Mesendoderm (in vitro differentiated cells): ENCODE data around the gene PIP5K1C.
A peak's percentile ranks its signal among the peaks of the same experiment; 100 is the strongest.

ENCODE experiments used
- DNase-seq: peaks from one replicate; pipeline ENCODE4 v3.0.0; 2013
- H2AK5ac ChIP-seq: 2 replicates; pipeline ENCODE4 v1.6.1; 2013; ENCODE audit warnings: low read length, inconsistent platforms
- H2BK120ac ChIP-seq: 2 replicates; pipeline ENCODE4 v1.6.1; 2013; ENCODE audit warnings: low read depth, mild to moderate bottlenecking, low read length, moderate library complexity, mixed read lengths
- H2BK15ac ChIP-seq: replicated peaks from 2 replicates; pipeline ENCODE4 v1.6.1; 2013; ENCODE audit warnings: low read depth, mild to moderate bottlenecking, moderate library complexity
- H2BK5ac ChIP-seq: 2 replicates; pipeline ENCODE4 v1.6.1; 2013; ENCODE audit warnings: low read length, inconsistent platforms
- H3K18ac ChIP-seq: 2 replicates; pipeline ENCODE4 v1.6.1; 2013; ENCODE audit warnings: mild to moderate bottlenecking, low read length, mixed read lengths
- H3K23ac ChIP-seq: one replicate; pipeline ENCODE4 v1.6.1; 2013; ENCODE audit warnings: low read length
- H3K27ac ChIP-seq: 2 replicates; pipeline ENCODE4 v1.5.1; 2013; ENCODE audit warnings: low read depth, mild to moderate bottlenecking, inconsistent platforms, low read length, moderate library complexity
- H3K27me3 ChIP-seq: 2 replicates; pipeline ENCODE4 v1.6.1; 2013; ENCODE audit warnings: low read length, control low read depth, mild to moderate bottlenecking, inconsistent platforms; ENCODE audit not compliant: insufficient read depth, poor library complexity
- H3K36me3 ChIP-seq: 2 replicates; pipeline ENCODE4 v1.6.1; 2013; ENCODE audit warnings: low read length, inconsistent platforms; ENCODE audit not compliant: control insufficient read depth, insufficient read depth
- H3K4ac ChIP-seq: one replicate; pipeline ENCODE4 v1.6.1; 2013; ENCODE audit warnings: low read depth, mild to moderate bottlenecking, low read length, moderate library complexity
- H3K4me1 ChIP-seq: 2 replicates; pipeline ENCODE4 v1.6.1; 2013; ENCODE audit warnings: low read depth, low read length, inconsistent platforms; ENCODE audit not compliant: control insufficient read depth
- H3K4me2 ChIP-seq: 2 replicates; pipeline ENCODE4 v1.6.1; 2013; ENCODE audit warnings: low read length
- H3K4me3 ChIP-seq: 2 replicates; pipeline ENCODE4 v1.5.1; 2013; ENCODE audit warnings: mild to moderate bottlenecking, low read length
- H3K56ac ChIP-seq: one replicate; pipeline ENCODE4 v1.6.1; 2013; ENCODE audit warnings: low read length
- H3K79me1 ChIP-seq: 2 replicates; pipeline ENCODE4 v1.6.1; 2013; ENCODE audit warnings: low read length, inconsistent platforms
- H3K79me2 ChIP-seq: 2 replicates; pipeline ENCODE4 v1.6.1; 2013; ENCODE audit warnings: mild to moderate bottlenecking, low read length; ENCODE audit not compliant: control insufficient read depth, insufficient read depth
- H3K9ac ChIP-seq: 2 replicates; pipeline ENCODE4 v1.6.1; 2013; ENCODE audit warnings: low read length, inconsistent platforms
- H4K5ac ChIP-seq: one replicate; pipeline ENCODE4 v1.6.1; 2013; ENCODE audit warnings: low read length
- H4K8ac ChIP-seq: one replicate; pipeline ENCODE4 v1.6.1; 2013; ENCODE audit warnings: low read depth, mild to moderate bottlenecking, control low read depth, low read length, moderate library complexity
- WGBS: extraction: QIAGEN DNeasy Blood & Tissue Kit; methylation state at CpG from one replicate; pipeline ENCODE4 v1.1.7; 2013; ENCODE audit warnings: low lambda C conversion rate, missing lambda C conversion rate; ENCODE audit not compliant: insufficient coverage; ENCODE audit errors: extremely low coverage; 5-methylcytosine and 5-hydroxymethylcytosine counted together

Gene PIP5K1C

DNA sequence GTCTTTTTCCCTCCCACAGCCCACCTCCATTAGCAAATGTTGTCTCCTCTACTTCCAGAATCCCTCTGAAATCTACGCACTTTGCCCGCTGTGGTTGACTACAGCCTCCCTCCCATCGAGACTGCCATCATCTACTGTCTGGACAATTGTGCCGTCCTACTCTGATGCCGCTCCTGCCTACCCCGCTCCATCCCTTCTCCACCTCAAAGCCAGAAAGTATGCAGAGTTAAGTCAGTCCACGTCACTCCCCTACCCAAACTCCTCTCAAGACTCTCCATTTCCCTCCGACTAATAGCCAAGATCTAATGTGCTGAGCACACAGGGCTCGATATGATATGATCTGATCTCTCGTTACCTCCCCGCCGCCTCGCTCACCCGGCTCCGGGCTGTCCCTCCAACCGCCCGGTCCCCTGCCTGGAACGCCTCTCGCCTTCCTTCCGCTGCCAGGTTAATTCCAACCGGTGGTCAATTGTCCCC lies 74.2 kb downstream of the PIP5K1C start:
- H4K5ac ChIP-seq: no peak overlapping the region
- H3K4me2 ChIP-seq: peak overlapping the region; percentile 99
- no peak overlapping the region for H2AK5ac ChIP-seq
- peak; percentile 18 for DNase-seq
- H2BK5ac ChIP-seq: no peak overlapping the region
- peak overlapping the region; percentile 83 for H3K9ac ChIP-seq
- no peaks in the 10 kb centered on the region for H3K36me3 ChIP-seq
- H4K8ac ChIP-seq: no peak overlapping the region
- no peak overlapping the region for H2BK15ac ChIP-seq
- H3K4me1 ChIP-seq: peaks cover 2% of the 10 kb centered on the region
- WGBS: no CpG with 5 or more reads among the region's 21 CpGs
- peaks cover 22% of the 10 kb centered on the region for H3K79me2 ChIP-seq
- peak overlapping the region; percentile 99 for H3K56ac ChIP-seq
- H3K27ac ChIP-seq: no peak overlapping the region
- H3K18ac ChIP-seq: no peak overlapping the region
- no peak overlapping the region for H3K4ac ChIP-seq
- no peak overlapping the region for H3K23ac ChIP-seq
- H3K79me1 ChIP-seq: peaks cover 11% of the 10 kb centered on the region
- H3K27me3 ChIP-seq: no peaks in the 10 kb centered on the region
- no peak overlapping the region for H2BK120ac ChIP-seq
- peak overlapping the region; percentile 96 for H3K4me3 ChIP-seq

DNA sequence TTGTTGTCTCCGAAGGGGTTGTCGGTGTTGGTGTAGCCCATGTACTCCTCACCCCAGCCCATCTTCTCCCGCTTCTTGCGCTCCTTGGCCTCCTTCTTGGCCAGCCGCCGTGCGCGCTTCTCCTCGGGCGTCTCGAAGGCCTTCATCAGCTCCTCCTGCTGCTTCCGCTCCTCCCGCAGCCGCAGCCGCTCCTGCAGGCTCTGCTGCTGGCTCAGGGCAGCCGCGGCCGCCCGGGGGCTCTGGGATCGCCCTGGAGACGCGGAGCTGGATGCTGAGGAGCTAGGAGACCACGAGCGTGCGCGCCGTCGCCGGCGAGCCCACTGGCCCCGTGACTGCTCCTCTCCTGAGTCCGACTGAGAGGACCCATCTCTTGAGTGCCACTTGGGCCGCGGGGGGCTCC lies 76.6 kb downstream of the PIP5K1C start:
- no peak for DNase-seq
- no peak overlapping the region for H4K8ac ChIP-seq
- H3K4ac ChIP-seq: no peak overlapping the region
- H2BK5ac ChIP-seq: no peak overlapping the region
- H3K56ac ChIP-seq: no peak overlapping the region
- H3K23ac ChIP-seq: no peak overlapping the region
- peaks cover 2% of the 10 kb centered on the region for H3K4me1 ChIP-seq
- H2AK5ac ChIP-seq: no peak overlapping the region
- no peak overlapping the region for H3K4me2 ChIP-seq
- H2BK120ac ChIP-seq: no peak overlapping the region
- H3K79me2 ChIP-seq: peaks cover 22% of the 10 kb centered on the region
- H3K18ac ChIP-seq: no peak overlapping the region
- H3K27me3 ChIP-seq: no peaks in the 10 kb centered on the region
- peaks cover 11% of the 10 kb centered on the region for H3K79me1 ChIP-seq
- no peak overlapping the region for H3K4me3 ChIP-seq
- H2BK15ac ChIP-seq: no peak overlapping the region
- no peak overlapping the region for H3K9ac ChIP-seq
- H3K27ac ChIP-seq: no peak overlapping the region
- no peak overlapping the region for H4K5ac ChIP-seq
- no CpG with 5 or more reads among the region's 34 CpGs for WGBS
- H3K36me3 ChIP-seq: no peaks in the 10 kb centered on the region

DNA sequence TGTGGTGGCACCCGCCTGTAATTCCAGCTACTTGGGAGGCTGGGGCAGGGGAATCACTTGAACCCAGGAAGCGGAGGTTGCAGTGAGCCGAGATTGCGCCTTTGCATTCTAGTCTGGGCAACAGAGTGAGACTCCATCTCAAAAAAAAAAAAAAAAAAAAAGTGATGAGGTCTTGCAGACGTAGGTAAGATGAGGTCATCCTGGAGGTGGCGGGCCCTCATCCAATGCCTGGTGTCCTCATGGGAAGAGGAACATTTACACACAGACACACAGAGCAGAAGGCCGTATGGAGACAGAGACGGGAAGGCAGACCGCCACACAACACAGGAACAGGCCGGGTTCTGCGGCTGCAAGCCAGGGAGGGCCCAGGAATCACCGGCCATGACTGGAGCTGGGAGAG lies 78.0 kb downstream of the PIP5K1C start:
- Histone ChIP-seq H3K79me2 (peaks cover 22% of the 10 kb centered on the region), H2AK5ac (no peak overlapping the region), H2BK15ac (no peak overlapping the region), H3K18ac (no peak overlapping the region), H3K4me1 (peaks cover 2% of the 10 kb centered on the region), H4K8ac (no peak overlapping the region), H3K9ac (no peak overlapping the region), H3K56ac (no peak overlapping the region), H3K4me2 (no peak overlapping the region), H3K23ac (no peak overlapping the region), H3K27me3 (no peaks in the 10 kb centered on the region), H3K4me3 (no peak overlapping the region), H3K36me3 (no peaks in the 10 kb centered on the region), H4K5ac (no peak overlapping the region), H2BK120ac (no peak overlapping the region), H3K27ac (no peak overlapping the region), H3K4ac (no peak overlapping the region), H2BK5ac (no peak overlapping the region), H3K79me1 (peaks cover 11% of the 10 kb centered on the region)
- no CpG with 5 or more reads among the region's 12 CpGs for WGBS
- no peak for DNase-seq

DNA sequence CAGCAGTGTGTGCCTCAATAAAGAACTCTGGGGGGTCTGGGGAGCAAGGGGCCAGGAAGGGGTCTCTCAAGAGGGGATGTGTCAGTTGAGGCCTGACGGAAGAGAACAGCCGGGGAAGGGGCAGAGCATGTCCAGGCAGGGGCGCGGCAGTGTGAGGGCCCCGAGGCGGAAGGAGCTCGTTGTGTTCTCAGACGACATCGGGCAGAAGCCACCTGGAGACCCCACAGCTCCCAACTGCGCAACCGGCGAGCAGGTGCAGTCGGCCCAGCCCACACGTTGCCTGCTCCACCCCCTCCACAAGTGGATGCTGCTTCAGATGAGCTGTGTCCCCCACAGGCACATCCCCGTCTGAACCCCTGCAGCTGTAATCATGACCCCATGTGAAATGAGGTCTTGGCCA lies 78.6 kb downstream of the PIP5K1C start:
- Histone ChIP-seq H2BK120ac (no peak overlapping the region), H4K5ac (no peak overlapping the region), H3K56ac (no peak overlapping the region), H4K8ac (no peak overlapping the region), H3K18ac (no peak overlapping the region), H3K23ac (no peak overlapping the region), H3K4me1 (peaks cover 2% of the 10 kb centered on the region), H3K9ac (no peak overlapping the region), H3K4me2 (no peak overlapping the region), H2AK5ac (no peak overlapping the region), H3K27me3 (no peaks in the 10 kb centered on the region), H3K27ac (no peak overlapping the region), H3K79me1 (peaks cover 11% of the 10 kb centered on the region), H3K79me2 (peaks cover 22% of the 10 kb centered on the region), H3K36me3 (no peaks in the 10 kb centered on the region), H3K4me3 (no peak overlapping the region), H2BK15ac (no peak overlapping the region), H3K4ac (no peak overlapping the region), H2BK5ac (no peak overlapping the region)
- WGBS: no CpG with 5 or more reads among the region's 15 CpGs
- DNase-seq: no peak

DNA sequence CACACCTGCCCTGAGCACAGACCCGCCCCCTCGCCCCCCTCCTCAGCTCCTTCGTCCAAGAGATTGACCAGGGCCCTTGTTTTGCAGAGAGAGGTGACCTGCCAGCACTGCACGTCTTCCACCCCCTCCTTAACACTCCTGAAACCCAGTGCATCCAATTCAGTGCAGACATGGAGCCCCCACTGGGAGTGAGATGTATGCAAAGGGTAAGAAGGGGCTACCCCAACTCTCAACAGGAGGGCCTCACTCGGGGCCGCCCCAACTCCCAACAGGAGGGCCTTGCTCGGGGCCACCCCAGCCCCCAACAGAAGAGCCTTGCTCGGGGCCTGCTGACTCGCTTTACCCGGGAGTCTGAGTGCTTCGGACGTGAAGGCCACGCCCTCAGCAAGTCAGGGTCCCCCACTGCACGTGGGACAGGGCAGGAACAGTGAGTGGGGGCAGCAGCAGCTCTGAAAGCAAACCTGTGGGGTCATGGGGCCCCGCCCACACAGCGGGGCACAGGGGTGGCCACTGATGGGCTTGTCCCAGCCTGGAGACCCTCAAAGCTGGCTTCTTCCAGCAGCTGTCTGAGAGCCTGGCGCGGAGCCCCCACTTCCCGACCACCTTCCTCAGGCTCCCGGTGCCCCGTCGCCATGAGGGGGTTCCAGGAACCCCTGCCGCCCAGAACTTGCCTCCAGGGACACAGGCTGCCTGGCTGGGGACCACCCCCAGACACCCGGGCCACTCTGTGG lies 79.3 kb downstream of the PIP5K1C start:
- no peak overlapping the region for H3K4ac ChIP-seq
- H2BK120ac ChIP-seq: no peak overlapping the region
- H3K9ac ChIP-seq: no peak overlapping the region
- no peak overlapping the region for H3K23ac ChIP-seq
- H3K36me3 ChIP-seq: no peaks in the 10 kb centered on the region
- H4K8ac ChIP-seq: no peak overlapping the region
- H3K27ac ChIP-seq: no peak overlapping the region
- no peak overlapping the region for H3K56ac ChIP-seq
- H2BK15ac ChIP-seq: no peak overlapping the region
- H3K79me1 ChIP-seq: peaks cover 9% of the 10 kb centered on the region
- H2AK5ac ChIP-seq: no peak overlapping the region
- H3K79me2 ChIP-seq: peaks cover 17% of the 10 kb centered on the region
- H2BK5ac ChIP-seq: no peak overlapping the region
- H3K4me3 ChIP-seq: no peak overlapping the region
- DNase-seq: no peak
- no peaks in the 10 kb centered on the region for H3K27me3 ChIP-seq
- H3K4me2 ChIP-seq: no peak overlapping the region
- no peak overlapping the region for H3K18ac ChIP-seq
- no peak overlapping the region for H4K5ac ChIP-seq
- WGBS: no CpG with 5 or more reads among the region's 24 CpGs
- H3K4me1 ChIP-seq: peaks cover 2% of the 10 kb centered on the region
